IMR-90 (cell line): ENCODE results near the gene LSM8. TPM values are rescaled to one million over a fixed set of nuclear protein-coding genes. Genes with fewer than 3 reads are reported as not detected.

ENCODE experiments used
- ATAC-seq: fragments of 200-7000 bp; cut with Tn5 transposase; 2 replicates; pipeline ENCODE4 v1.9.1; 2020; ENCODE audit warnings: low read depth, mild to moderate bottlenecking, moderate library complexity
- BruUV-seq: library from RNA; stranded (reverse); fragments of 400-500 nt; replicated peaks from 2 replicates; lab custom pipeline; 2021; lab: Mats Ljungman, UMichigan
- CTCF ChIA-PET: fragments of 300-600 bp; formaldehyde crosslinking; extraction: SDS; loops from one replicate; lab custom pipeline; 2021; ENCODE audit warnings: antibody characterized with exemption; lab: Yijun Ruan, JAX
- POLR2A ChIA-PET: fragments of 300-600 bp; sonication (Branson Sonifier 250); formaldehyde crosslinking; loops from one replicate; lab custom pipeline; 2022; ENCODE audit warnings: antibody characterized with exemption; ENCODE audit not compliant: unreplicated experiment; lab: Charles Lee
- DNase-seq: peaks from one replicate; pipeline ENCODE4 v3.0.0; 2013
- H2AFZ ChIP-seq: replicated peaks from 2 replicates; pipeline ENCODE3; 2013; ENCODE audit warnings: low read length, mild to moderate bottlenecking; ENCODE audit not compliant: poor library complexity
- H2AK5ac ChIP-seq: 2 replicates; pipeline ENCODE4 v1.6.1; 2013; ENCODE audit warnings: low read depth, low read length, inconsistent platforms
- H2AK9ac ChIP-seq: replicated peaks from 2 replicates; pipeline ENCODE3; 2013; ENCODE audit warnings: mild to moderate bottlenecking, low read depth, low read length, moderate library complexity; ENCODE audit not compliant: poor library complexity
- H2BK120ac ChIP-seq: 2 replicates; pipeline ENCODE4 v1.6.1; 2013; ENCODE audit warnings: low read depth, low read length, inconsistent platforms
- H2BK15ac ChIP-seq: 3 replicates; pipeline ENCODE4 v1.6.1; 2013; ENCODE audit warnings: low read depth, low read length, inconsistent platforms
- H2BK20ac ChIP-seq: 2 replicates; pipeline ENCODE4 v1.6.1; 2013; ENCODE audit warnings: low read depth, mild to moderate bottlenecking, inconsistent platforms, low read length, moderate library complexity
- H2BK5ac ChIP-seq: 2 replicates; pipeline ENCODE4 v1.6.1; 2013; ENCODE audit warnings: mild to moderate bottlenecking, low read depth, low read length, inconsistent platforms; ENCODE audit not compliant: poor library complexity, severe bottlenecking
- H3K14ac ChIP-seq: replicated peaks from 2 replicates; pipeline ENCODE4 v1.6.1; 2013; ENCODE audit warnings: low read depth, low read length, inconsistent platforms
- H3K18ac ChIP-seq: 2 replicates; pipeline ENCODE4 v1.6.1; 2013; ENCODE audit warnings: low read depth, low read length, control low read depth
- H3K23ac ChIP-seq: 2 replicates; pipeline ENCODE4 v1.6.1; 2013; ENCODE audit warnings: low read depth, low read length, inconsistent platforms
- H3K27ac ChIP-seq: 2 replicates; pipeline ENCODE4 v1.5.1; 2013; ENCODE audit warnings: mild to moderate bottlenecking, control low read depth, low read length; ENCODE audit not compliant: insufficient read depth
- H3K27me3 ChIP-seq: 2 replicates; pipeline ENCODE4 v1.6.1; 2013; ENCODE audit warnings: low read length; ENCODE audit not compliant: control insufficient read depth, insufficient read depth
- H3K36me3 ChIP-seq: 2 replicates; pipeline ENCODE4 v1.6.1; 2013; ENCODE audit warnings: low read length, mixed read lengths; ENCODE audit not compliant: control insufficient read depth, insufficient read depth
- H3K4ac ChIP-seq: 2 replicates; pipeline ENCODE4 v1.6.1; 2013; ENCODE audit warnings: low read depth, low read length, inconsistent platforms
- H3K4me1 ChIP-seq: 2 replicates; pipeline ENCODE4 v1.6.1; 2013; ENCODE audit warnings: low read length, mixed read lengths; ENCODE audit not compliant: control insufficient read depth, insufficient read depth
- H3K4me2 ChIP-seq: 2 replicates; pipeline ENCODE4 v1.6.1; 2013; ENCODE audit warnings: low read depth, mild to moderate bottlenecking, control low read depth, low read length, moderate library complexity
- H3K4me3 ChIP-seq: 2 replicates; pipeline ENCODE4 v1.5.1; 2013; ENCODE audit warnings: low read depth, mild to moderate bottlenecking, control low read depth, low read length, moderate library complexity; ENCODE audit not compliant: insufficient read depth
- H3K56ac ChIP-seq: 2 replicates; pipeline ENCODE4 v1.6.1; 2013; ENCODE audit warnings: low read length, inconsistent platforms; ENCODE audit not compliant: insufficient read depth; ENCODE audit errors: extremely low read depth
- H3K79me1 ChIP-seq, 2 experiments: 2 replicates each; pipeline ENCODE4 v1.6.1; 2013; ENCODE audit warnings: low read length in 2 of 2, inconsistent platforms in 1 of 2, low read depth in 1 of 2
- H3K9ac ChIP-seq: 2 replicates; pipeline ENCODE4 v1.6.1; 2013; ENCODE audit warnings: low read depth, low read length, control low read depth
- H3K9me1 ChIP-seq: 2 replicates; pipeline ENCODE4 v1.6.1; 2013; ENCODE audit warnings: low read length, inconsistent platforms; ENCODE audit not compliant: insufficient read depth
- H3K9me3 ChIP-seq: 2 replicates; pipeline ENCODE4 v1.6.1; 2013; ENCODE audit warnings: low read length; ENCODE audit not compliant: control insufficient read depth, insufficient read depth
- H4K20me1 ChIP-seq: 2 replicates; pipeline ENCODE4 v1.6.1; 2013; ENCODE audit warnings: low read length, inconsistent platforms; ENCODE audit not compliant: insufficient read depth
- H4K5ac ChIP-seq: 2 replicates; pipeline ENCODE4 v1.6.1; 2013; ENCODE audit warnings: mild to moderate bottlenecking, low read depth, low read length, control low read depth
- H4K8ac ChIP-seq, 2 experiments: 2 replicates each; pipeline ENCODE4 v1.6.1; 2013; ENCODE audit warnings: low read depth in 2 of 2, low read length in 2 of 2, control low read depth in 1 of 2, inconsistent platforms in 1 of 2
- H4K91ac ChIP-seq: 2 replicates; pipeline ENCODE4 v1.6.1; 2013; ENCODE audit warnings: low read depth, low read length, inconsistent platforms; ENCODE audit not compliant: insufficient read depth
- FOS ChIP-seq: fragments of 150-350 bp; IDR thresholded peaks from 2 replicates; pipeline ENCODE4 v1.6.1; 2016; ENCODE audit warnings: low read depth, low read length
- NFE2L2 ChIP-seq: fragments of 150-350 bp; IDR thresholded peaks from 2 replicates; pipeline ENCODE4 v1.6.1; 2016; ENCODE audit warnings: low read depth, mild to moderate bottlenecking, low read length
- SMC3 ChIP-seq: fragments of 150-350 bp; IDR thresholded peaks from 2 replicates; pipeline ENCODE4 v1.6.1; 2016; ENCODE audit warnings: low read depth, mild to moderate bottlenecking, antibody characterized with exemption, low read length, moderate library complexity
- WGBS, 2 experiments: methylation state at CpG; one replicate each; pipeline versions ENCODE4 v1.1.5 to v1.1.7; 2013; ENCODE audit warnings: missing lambda C conversion rate in 2 of 2; ENCODE audit not compliant: insufficient read length in 1 of 2; ENCODE audit errors: extremely low coverage in 2 of 2; 5-methylcytosine and 5-hydroxymethylcytosine counted together
- dilution Hi-C: fragments of 300-500 bp; cut with HindIII; formaldehyde crosslinking; loops from one replicate; pipeline ENCODE4 v1.14.3; 2018; ENCODE audit warnings: low sequenced_read_pairs; ENCODE audit not compliant: unreplicated experiment
- in situ Hi-C: fragments of 300-500 bp; cut with MboI; formaldehyde crosslinking; loops from 3 replicates; pipeline ENCODE4 v1.14.3; 2019; ENCODE audit warnings: low sequenced_read_pairs, inconsistent platforms, mixed read lengths
- intact Hi-C: fragments of 100-400 bp; cut with micrococcal nuclease; formaldehyde crosslinking; loops from 2 replicates; pipeline ENCODE4 v1.10.0; 2022
- polyA plus RNA-seq, 3 experiments: library from polyadenylated mRNA; depleted of rRNA; stranded (reverse); fragments of >200 nt; gene quantifications; 2 replicates each; pipeline ENCODE4 v1.2.3, GENCODE V29; 2012; ENCODE audit warnings: low replicate concordance in 1 of 3
- total RNA-seq: library from RNA; depleted of rRNA; stranded (reverse); fragments of >200 nt; gene quantifications from 2 replicates; pipeline ENCODE4 v1.2.3, GENCODE V29; 2012
- TF ChIP-seq, protein P1 (sequence below): conservative IDR thresholded peaks from 2 replicates; pipeline ENCODE4 v1.5.1; 2012; ENCODE audit warnings: mild to moderate bottlenecking, low read depth, low read length, improper control_type of control experiment

Gene LSM8
- total and polyA plus RNA-seq, 2 of the 4 experiments (the other 2 are of a cell fraction), result 9.7 to 30.2 TPM

DNA sequence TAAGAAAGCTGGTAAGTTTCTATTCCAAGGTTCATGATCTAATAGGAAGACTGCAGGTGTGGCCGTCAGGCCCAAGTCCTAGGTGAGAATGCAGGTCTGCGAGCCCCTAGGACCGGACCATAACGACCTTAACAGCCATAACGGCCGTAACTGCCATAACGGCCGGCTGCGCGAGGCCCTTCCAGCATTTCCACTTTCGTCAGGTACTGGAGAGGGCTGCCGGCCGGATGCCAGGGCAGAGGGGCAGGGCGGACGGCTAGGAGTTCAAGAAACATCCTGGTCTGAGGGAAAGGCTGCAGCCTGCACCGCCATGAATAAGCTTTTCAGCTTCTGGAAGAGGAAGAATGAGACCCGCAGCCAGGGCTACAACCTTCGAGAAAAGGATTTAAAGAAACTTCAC is 40.6 kb downstream of the LSM8 start, which contains the start of gene ANKRD7:
Gene ANKRD7, plus strand, starts transcription at position 184 of the 400 bp plus-strand sequence. Its CDS starts 127 bp downstream, at position 311.
- CTCF ChIA-PET, result no interaction called here

More for the DNA sequence above, 40.6 kb downstream of the LSM8 start, which contains the start of gene ANKRD7:
- Histone ChIP-seq H2AFZ (no peak within 1 kb of the TSS), H3K9me1 (no peaks in the 10 kb centered on the region), H4K8ac (no peak within 1 kb of the TSS), H3K27me3 (no peaks in the 10 kb centered on the region), H3K9ac (no peak within 1 kb of the TSS), H3K27ac (no peak within 1 kb of the TSS), H2BK5ac (no peak within 1 kb of the TSS), H4K5ac (no peak within 1 kb of the TSS), H4K20me1 (no peaks in the 10 kb centered on the region), H3K4me2 (no peak within 1 kb of the TSS), H2BK20ac (no peak within 1 kb of the TSS), H3K56ac (no peak within 1 kb of the TSS), H2BK15ac (no peak within 1 kb of the TSS), H3K4me1 (no peaks in the 10 kb centered on the region), H3K4ac (no peak within 1 kb of the TSS), H2AK5ac (no peak within 1 kb of the TSS), H3K23ac (no peak within 1 kb of the TSS), H2AK9ac (no peak within 1 kb of the TSS), H3K9me3 (no peaks in the 10 kb centered on the region), H2BK120ac (no peak within 1 kb of the TSS), H4K91ac (no peak within 1 kb of the TSS), H3K18ac (no peak within 1 kb of the TSS), H3K14ac (no peak within 1 kb of the TSS), H3K36me3 (no peaks in the 10 kb centered on the region), H3K79me1 (no peaks in the 10 kb centered on the region), H3K4me3 (no peak within 1 kb of the TSS)
- TF ChIP-seq SMC3 (no peak), FOS (no peak), NFE2L2 (no peak)
- TF ChIP-seq, protein P1, sequence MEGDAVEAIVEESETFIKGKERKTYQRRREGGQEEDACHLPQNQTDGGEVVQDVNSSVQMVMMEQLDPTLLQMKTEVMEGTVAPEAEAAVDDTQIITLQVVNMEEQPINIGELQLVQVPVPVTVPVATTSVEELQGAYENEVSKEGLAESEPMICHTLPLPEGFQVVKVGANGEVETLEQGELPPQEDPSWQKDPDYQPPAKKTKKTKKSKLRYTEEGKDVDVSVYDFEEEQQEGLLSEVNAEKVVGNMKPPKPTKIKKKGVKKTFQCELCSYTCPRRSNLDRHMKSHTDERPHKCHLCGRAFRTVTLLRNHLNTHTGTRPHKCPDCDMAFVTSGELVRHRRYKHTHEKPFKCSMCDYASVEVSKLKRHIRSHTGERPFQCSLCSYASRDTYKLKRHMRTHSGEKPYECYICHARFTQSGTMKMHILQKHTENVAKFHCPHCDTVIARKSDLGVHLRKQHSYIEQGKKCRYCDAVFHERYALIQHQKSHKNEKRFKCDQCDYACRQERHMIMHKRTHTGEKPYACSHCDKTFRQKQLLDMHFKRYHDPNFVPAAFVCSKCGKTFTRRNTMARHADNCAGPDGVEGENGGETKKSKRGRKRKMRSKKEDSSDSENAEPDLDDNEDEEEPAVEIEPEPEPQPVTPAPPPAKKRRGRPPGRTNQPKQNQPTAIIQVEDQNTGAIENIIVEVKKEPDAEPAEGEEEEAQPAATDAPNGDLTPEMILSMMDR, result no peak
- WGBS, 2 experiments, result 87% methylated on average over 7 of the region's 18 CpGs; no CpG with 5 or more reads in 1 of the 2 experiments
- in situ Hi-C loops (no loop called here), dilution Hi-C loops (no loop called here), intact Hi-C loops (no loop called here)
- no TSS peak for BruUV-seq
- POLR2A ChIA-PET, result no interaction called here
- ATAC-seq (no peak), DNase-seq (no peak)
